Adrenal gland (tissue), 5 donors: ENCODE measurements around the gene EFNB1.

ENCODE experiments used
- CTCF ChIP-seq, 6 experiments: fragments of 450-650 bp in 4 of 6; fragments of 200-600 bp in 2 of 6; sonication (generic) in 1 of 6; IDR thresholded peaks; 1 replicate in 5 of 6; 2 replicates in 1 of 6; pipeline versions ENCODE4 v1.5.1 to v1.8.0; 2016 to 2021; ENCODE audit warnings: antibody characterized with exemption in 6 of 6, mild to moderate bottlenecking in 2 of 6, moderate library complexity in 1 of 6
- POLR2A ChIP-seq, 2 donors: fragments of 450-650 bp; IDR thresholded peaks; one replicate each; pipeline ENCODE4 v1.6.1; 2017; ENCODE audit warnings: antibody characterized with exemption in 2 of 2, mild to moderate bottlenecking in 2 of 2, moderate library complexity in 1 of 2
- donor health status: DM: no; HTN: no; CAD: no.

- no peak for TF ChIP-seq CTCF (IDR thresholded peaks at IDR 0.05)
- no peak for TF ChIP-seq POLR2A (IDR thresholded peaks at IDR 0.05)
These were observed 8.3 kb downstream of the EFNB1 start for GRCh38 chrX:68837119-68837518.
